Fibroblast of skin of abdomen (primary cell): ENCODE results near the gene CDT1.

Experiments
- DNase-seq: peaks from one replicate; pipeline ENCODE4 v3.0.0-alpha.2; 2013

CDT1 gene

GRCh38 chr16:88806491-88807111 lies 3.0 kb downstream of the CDT1 start:
- no peak for DNase-seq

DNA sequence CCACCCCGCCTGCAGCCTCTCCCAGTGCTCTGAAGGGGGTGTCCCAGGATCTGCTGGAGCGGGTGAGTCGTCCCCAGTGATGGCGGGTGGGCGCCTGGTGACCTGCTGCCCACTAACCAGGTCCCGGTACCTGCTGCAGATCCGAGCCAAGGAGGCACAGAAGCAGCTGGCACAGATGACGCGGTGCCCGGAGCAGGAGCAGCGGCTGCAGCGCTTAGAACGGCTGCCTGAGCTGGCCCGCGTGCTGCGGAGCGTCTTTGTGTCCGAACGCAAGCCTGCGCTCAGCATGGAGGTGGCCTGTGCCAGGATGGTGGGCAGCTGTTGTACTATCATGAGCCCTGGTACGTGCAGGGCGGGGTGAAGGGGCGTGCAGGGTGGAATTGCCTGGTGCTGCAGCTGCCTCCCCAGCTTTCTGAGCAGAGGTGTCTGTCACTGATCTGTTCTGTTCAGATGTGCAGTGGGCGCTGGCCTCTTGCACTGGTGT lies 3.6 kb downstream of the CDT1 start:
- no peak for DNase-seq

GRCh38 chr16:88807626-88808453 lies 4.3 kb downstream of the CDT1 start:
- no peak for DNase-seq

- DNase-seq, result no peak
Observed at GRCh38 chr16:88809068-88809675, 5.6 kb downstream of the CDT1 start.

- no peak for DNase-seq
Observed at GRCh38 chr16:88809676-88810165, 6.1 kb downstream of the CDT1 start.

DNA sequence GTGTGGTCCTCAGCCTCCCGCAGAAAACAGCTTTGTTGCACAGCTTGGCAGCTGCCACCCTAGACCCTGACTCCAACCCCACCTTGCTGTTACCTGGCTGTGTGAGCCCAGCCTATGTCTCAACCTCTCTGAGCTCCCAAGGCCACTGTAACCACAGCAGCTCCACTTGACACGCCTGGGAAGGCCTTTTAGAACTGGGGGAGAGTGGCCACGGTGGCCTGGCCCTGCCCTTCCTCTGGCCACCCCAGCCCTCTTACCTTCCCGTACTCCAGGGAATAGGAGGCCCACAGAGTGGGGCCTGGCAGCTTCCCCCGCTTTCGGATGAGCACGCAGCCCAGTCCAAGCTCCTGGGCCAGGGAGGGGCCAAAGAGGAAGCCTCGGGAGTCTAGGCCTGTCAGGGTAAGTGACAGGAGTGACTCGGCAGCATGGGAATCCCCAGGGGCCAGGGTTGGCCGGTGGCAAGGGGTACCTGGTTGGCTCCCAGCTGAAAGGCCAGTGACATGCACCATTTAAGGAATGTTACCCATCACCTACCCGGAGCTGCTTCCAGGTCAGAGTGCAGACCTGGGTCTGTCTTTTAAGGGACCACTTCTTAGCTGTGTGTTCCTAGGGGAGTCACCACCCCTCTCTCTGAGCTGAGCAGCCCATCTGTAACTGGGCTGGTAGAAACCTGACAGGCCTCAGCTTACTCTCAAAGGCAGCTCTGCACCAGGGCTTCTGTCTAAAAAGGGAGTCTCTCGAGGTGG lies 6.8 kb downstream of the CDT1 start:
- DNase-seq, result no peak

- peak; percentile 83 for DNase-seq
Observed at GRCh38 chr16:88810912-88811768, 7.6 kb downstream of the CDT1 start.

DNA sequence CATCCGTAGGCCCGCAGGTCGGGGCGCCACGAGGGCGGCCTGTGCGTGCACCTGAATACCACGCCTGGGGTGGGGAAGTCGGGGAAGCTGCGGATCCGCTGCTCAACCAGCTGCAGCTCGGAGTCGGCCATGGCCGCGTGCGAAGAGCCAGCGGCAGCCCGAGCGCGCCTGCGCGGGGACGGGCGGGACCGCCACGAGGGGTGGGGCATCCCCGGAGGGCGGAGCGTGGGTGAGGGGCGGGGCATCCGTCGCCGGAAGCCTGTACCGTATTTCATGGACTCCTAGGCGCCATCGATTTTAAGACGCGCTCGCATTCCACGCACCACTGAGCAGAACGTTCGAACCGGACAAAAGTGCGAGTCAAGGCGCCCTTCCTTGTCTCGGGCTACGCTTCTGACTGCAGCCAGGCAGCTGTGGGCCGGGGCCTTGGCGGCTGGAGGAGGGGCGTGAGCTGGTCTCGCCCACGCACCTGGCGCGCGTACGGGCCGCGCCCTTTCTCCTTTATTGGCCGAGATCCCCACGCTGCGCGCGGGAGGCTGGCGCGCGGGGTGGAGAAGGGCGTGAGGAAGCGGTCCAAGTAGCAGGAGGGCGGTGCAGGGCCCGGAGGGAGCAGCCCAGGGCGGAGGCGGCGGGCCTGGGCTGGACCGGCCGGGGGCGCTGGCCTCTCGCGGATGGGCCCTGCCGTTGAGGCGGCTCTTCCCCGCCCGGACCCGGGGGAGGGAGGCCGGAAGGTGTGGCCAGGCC lies 8.4 kb downstream of the CDT1 start, which contains the start of gene APRT:
APRT (minus strand) TSS at position 160 of the 744 bp plus-strand sequence; CDS start at position 131, 29 bp downstream.
- DNase-seq, result peak; percentile 93

DNA sequence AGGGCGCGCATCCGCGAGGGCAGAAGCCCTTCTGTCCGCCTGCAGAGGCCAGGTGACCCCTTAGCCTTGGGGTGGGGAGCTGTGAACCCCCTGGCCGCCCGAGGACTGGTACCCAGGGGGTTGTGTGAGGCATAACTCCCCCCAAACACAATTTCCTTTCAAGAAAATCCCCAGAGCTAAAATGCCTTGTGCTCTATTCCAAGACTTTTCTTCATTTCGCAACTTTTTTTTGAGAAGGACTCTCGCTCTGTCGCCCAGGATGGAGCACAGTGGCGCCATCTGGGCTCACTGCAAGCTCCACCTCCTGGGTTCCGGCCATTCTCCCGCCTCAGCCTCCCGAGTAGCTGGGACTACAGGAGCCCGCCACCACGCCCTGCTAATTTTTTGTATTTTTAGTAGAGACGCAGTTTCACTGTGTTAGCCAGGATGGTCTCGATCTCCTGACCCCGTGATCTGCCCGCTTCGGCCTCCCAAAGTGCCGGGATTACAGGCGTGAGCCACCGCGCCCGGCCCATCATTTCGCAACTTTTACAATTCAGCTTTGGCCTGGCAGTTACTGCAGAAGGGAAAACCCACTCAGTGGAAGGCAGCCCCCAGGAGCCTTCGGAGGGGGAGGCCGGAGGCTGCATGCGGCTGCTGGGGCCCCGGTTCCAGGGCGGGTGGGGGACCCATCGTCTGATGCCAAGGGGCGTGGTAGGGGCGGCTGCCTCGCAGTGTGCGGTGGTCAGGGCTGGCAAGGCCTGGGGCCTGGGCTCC lies 9.1 kb downstream of the CDT1 start:
- peak; percentile 37 for DNase-seq

GRCh38 chr16:88813269-88814143 lies 9.9 kb downstream of the CDT1 start:
- DNase-seq, result no peak

DNA sequence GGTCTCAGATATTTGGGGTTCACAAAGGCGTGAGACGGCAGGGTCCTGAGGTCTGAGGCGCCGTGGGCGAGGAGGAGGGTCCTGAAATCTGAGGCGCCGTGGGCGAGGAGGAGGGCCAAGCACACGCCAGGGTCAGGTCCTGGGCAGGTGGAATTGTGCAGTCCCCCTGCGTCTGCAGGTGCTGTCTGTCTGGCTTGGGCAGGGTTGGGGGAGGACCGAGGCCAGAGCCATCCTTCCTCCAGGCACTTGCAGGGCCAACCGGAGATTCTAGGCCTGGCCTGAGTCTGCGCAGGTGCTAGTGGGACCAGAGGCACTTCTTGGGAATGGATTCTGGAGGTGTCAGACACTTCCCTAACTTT lies 10.5 kb downstream of the CDT1 start:
- no peak for DNase-seq

- no peak for DNase-seq
Observed at GRCh38 chr16:88815227-88815626, 11.6 kb downstream of the CDT1 start.

DNA sequence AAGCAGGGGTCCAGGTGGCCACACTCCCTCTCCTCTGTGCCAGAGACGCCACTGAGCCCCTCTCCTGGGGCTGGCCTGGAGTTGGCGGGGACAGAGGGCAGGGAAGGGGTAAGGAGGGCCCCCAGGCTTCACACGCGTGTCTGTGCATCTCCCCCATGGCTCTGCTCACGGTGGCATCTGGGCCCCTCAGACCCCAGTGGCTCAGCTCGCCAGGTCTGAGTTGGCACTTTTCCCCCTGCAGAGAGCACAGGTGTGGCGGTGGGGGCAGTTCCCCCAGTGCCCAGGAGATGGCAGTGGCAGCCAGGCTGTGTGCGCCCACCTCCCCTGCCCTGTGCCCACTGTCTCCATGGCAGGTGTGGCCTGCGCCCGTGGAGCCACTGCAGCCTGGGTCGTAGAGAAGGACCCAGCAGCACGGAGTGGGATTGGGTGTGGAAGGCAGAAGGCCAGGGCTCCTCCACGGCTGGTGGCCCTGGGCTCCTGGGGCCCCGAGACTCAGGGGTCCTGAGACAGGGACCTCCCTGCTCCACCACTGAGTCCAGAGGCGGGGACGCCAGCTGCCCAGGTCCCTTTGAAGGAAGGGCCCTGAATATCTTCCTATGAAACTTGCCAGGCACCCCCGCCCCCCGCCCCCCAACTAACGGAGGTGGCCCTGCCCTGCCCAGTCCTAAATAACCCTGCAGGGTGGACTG lies 12.5 kb downstream of the CDT1 start:
- DNase-seq, result no peak

- no peak for DNase-seq
Observed at GRCh38 chr16:88816736-88817535, 13.3 kb downstream of the CDT1 start.

- peak; percentile 22 for DNase-seq
Observed at GRCh38 chr16:88817785-88818574, 14.4 kb downstream of the CDT1 start.

GRCh38 chr16:88818575-88818874 lies 14.9 kb downstream of the CDT1 start:
- DNase-seq, result no peak

GRCh38 chr16:88819126-88819525 lies 15.5 kb downstream of the CDT1 start:
- DNase-seq, result no peak
